GM18951 (cell line): ENCODE results near the gene SERPINB8.

ENCODE experiments used
- POLR2A ChIP-seq: IDR thresholded peaks from 4 replicates; pipeline ENCODE4 v1.6.1; 2011; ENCODE audit warnings: mild to moderate bottlenecking; ENCODE audit not compliant: insufficient read length, insufficient read depth; ENCODE audit errors: extremely low read depth
- in situ Hi-C: fragments of 300-500 bp; cut with MboI; formaldehyde crosslinking; loops from one replicate; pipeline ENCODE4 v1.12.0; 2022; ENCODE audit warnings: low sequenced_read_pairs, mixed read lengths, inconsistent platforms; ENCODE audit not compliant: unreplicated experiment

SERPINB8 gene

DNA sequence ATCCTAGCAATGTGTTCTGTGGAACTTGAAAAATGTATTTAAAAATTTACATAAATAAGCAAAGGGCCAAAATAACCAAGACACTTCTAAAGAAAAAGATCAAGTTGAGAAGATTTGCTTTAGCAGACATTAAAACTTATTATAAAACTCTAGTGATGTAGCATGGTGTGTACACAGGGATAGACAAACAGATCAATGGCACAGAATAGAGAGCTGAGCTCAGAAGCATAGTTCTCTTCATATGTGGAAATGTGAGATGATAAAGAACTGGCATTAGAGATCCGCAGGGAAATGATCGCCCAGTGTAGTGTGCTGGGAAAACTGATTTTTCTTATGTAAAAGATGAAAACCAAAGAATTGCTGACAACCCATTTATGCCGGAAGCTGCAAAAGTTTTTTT is 39.4 kb downstream of the SERPINB8 start:
- TF ChIP-seq POLR2A: no peak

DNA sequence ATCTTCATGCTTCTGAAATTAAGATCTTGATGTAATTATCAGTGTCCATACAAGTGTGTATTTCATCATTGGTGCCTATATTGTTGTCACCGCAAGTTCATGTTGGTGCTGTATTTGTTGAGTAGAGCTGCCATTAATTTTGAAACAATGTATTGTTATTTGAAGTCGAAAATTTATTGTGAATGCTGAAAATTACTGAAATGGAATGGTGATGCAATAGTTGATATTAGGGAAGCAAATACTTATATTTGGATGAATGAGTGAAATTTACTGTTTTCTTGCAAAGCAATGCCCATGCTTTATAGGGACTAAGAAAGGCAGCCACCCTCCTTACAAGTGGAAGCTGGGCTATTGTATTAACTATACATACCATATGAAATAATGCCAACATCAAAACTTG is 41.6 kb downstream of the SERPINB8 start:
- no peak for TF ChIP-seq POLR2A
- in situ Hi-C loops: no loop called here

More for the DNA sequence above, 39.4 kb downstream of the SERPINB8 start:
- in situ Hi-C loops: no loop called here

DNA sequence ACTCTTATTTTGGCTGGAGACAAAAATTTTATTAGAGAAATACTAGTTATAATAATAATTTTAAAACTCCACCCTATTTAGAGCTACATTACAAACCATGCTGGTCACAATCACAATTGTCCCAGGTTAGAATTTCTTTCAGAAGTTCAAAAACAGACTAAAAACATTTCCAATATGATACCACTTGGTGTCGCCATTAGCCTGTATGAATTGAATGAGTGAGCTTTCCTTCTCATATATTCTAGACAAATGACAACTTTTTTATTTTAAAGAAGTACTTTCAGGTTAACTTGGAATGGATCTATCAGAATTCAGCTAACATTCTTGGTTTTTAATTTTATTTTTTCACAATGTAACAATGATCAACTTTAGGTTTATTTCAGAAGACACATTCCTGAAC is 48.0 kb downstream of the SERPINB8 start:
- no peak for TF ChIP-seq POLR2A
- in situ Hi-C loops: no loop called here

GRCh38 chr18:64019922-64020756 is 50.3 kb downstream of the SERPINB8 start:
- in situ Hi-C loops: no loop called here

DNA sequence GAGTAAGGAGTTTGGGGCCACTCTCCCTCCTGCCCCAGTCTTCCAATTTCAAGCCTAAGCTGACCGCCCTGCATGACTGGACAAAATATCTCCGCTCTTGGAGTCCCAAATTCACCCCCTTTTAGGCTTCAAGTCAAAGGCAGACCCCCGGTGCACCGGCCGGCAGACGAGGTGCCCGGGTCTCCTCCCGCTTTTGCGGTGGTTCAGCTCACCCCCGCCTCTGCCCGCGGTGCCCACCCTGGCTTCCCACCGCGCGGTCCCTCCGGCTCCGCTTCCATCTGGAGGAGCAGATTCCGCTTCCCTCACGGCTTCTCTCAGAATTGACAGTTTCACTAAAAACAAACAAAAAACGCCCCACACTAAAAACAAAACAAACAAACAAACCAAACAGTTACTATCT is 56.5 kb downstream of the SERPINB8 start:
- in situ Hi-C loops: loop anchor here (25.0 kb wide), 1 partner anchor 386 kb away; no protein-coding TSS in a partner anchor

More at GRCh38 chr18:64019922-64020756, 50.3 kb downstream of the SERPINB8 start:
- TF ChIP-seq POLR2A: no peak

GRCh38 chr18:64027931-64028695 is 58.2 kb downstream of the SERPINB8 start:
- in situ Hi-C loops: loop anchor here (25.0 kb wide), 1 partner anchor 384 kb away; no protein-coding TSS in a partner anchor
- TF ChIP-seq POLR2A: no peak

More for the DNA sequence above, 56.5 kb downstream of the SERPINB8 start:
- TF ChIP-seq POLR2A: no peak

DNA sequence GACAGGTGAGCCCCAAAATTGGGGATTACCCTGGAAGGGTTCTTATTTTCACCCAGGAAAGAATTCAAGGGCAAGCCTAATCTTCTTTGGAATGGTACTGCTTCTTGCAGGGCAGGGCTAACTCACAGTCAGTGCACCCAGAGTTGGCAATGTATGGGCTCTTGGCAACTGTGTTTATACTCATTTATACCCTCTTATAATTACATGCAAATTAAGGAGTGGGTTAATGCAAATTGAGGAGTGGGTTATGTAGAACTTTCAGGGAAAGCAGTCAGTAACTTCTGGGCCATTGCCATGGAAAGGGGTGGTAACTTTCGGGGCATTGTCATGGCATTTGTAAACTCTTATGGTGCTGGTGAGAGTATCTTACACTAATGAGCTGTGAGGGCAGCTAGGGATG is 59.2 kb downstream of the SERPINB8 start:
- no peak for TF ChIP-seq POLR2A
- in situ Hi-C loops: loop anchor here (25.0 kb wide), 1 partner anchor 383 kb away; no protein-coding TSS in a partner anchor

- in situ Hi-C loops: loop anchor here (25.0 kb wide), 1 partner anchor 381 kb away; no protein-coding TSS in a partner anchor
- no peak for TF ChIP-seq POLR2A
Measured at GRCh38 chr18:64031411-64031810, 61.5 kb downstream of the SERPINB8 start.

- in situ Hi-C loops: loop anchor here (25.0 kb wide), 1 partner anchor 380 kb away; no protein-coding TSS in a partner anchor
- no peak for TF ChIP-seq POLR2A
Measured at GRCh38 chr18:64032312-64032711, 62.4 kb downstream of the SERPINB8 start.

GRCh38 chr18:64037812-64038414 is 68.0 kb downstream of the SERPINB8 start:
- in situ Hi-C loops: loop anchor here (25.0 kb wide), 1 partner anchor 374 kb away; no protein-coding TSS in a partner anchor
- no peak for TF ChIP-seq POLR2A
